Pancreas (tissue), 10 donors: ENCODE data around the gene GALNT7. TPM values are rescaled to one million over a fixed set of nuclear protein-coding genes. Genes with fewer than 3 reads are reported as not detected.

Source experiments
- ATAC-seq, 4 donors: fragments of 200-7000 bp; cut with Tn5 transposase; one replicate each; pipeline versions ENCODE4 v1.8.0 to v1.9.1; 2020; ENCODE audit warnings: mild to moderate bottlenecking in 4 of 4, moderate library complexity in 4 of 4
- DNase-seq, 6 donors: peaks; one replicate each; pipeline ENCODE4 v3.0.0-alpha.2; 2020
- FAIRE-seq: peaks from 2 replicates; lab custom pipeline; 2012; peaks lifted over from hg19 to GRCh38; lab: Jason Lieb, UNC
- H3K27ac ChIP-seq, 4 donors: fragments of 200-600 bp; sonication (generic); 1 replicate in 3 of 4; 2 replicates in 1 of 4; pipeline versions ENCODE4 v1.5.0 to v1.8.0; 2020
- H3K27me3 ChIP-seq, 4 donors: fragments of 200-600 bp; one replicate each; pipeline ENCODE4 v1.8.0; 2021
- H3K36me3 ChIP-seq, 3 donors: fragments of 200-600 bp; sonication (generic) in 1 of 3; one replicate each; pipeline versions ENCODE4 v1.5.0 to v1.8.0; 2020 to 2021
- H3K4me1 ChIP-seq, 3 donors: fragments of 200-600 bp; one replicate each; pipeline ENCODE4 v1.8.0; 2021
- H3K4me3 ChIP-seq, 4 donors: fragments of 200-600 bp; sonication (generic) in 2 of 4; one replicate each; pipeline versions ENCODE4 v1.5.0 to v1.8.0; 2020 to 2021
- H3K9me3 ChIP-seq, 4 donors: fragments of 200-600 bp; one replicate each; pipeline ENCODE4 v1.8.0; 2021
- CTCF ChIP-seq, 4 donors: fragments of 200-600 bp; sonication (generic) in 3 of 4; IDR thresholded peaks; one replicate each; pipeline versions ENCODE4 v1.5.0 to v1.8.0; 2021; ENCODE audit warnings: antibody characterized with exemption in 4 of 4
- WGBS, 2 donors: extraction: QIAGEN DNeasy Blood & Tissue Kit; methylation state at CpG; one replicate each; pipeline ENCODE4 v1.1.7; 2013; 5-methylcytosine and 5-hydroxymethylcytosine counted together
- intact Hi-C, 3 donors: fragments of 100-400 bp; cut with DNase I; formaldehyde crosslinking; loops; one replicate each; pipeline versions ENCODE4 v1.11.1 to v1.14.2; 2022
- polyA plus RNA-seq, 2 donors: library from polyadenylated mRNA; stranded (reverse); fragments of 200-250 nt; gene quantifications; one replicate each; pipeline ENCODE4 v1.2.3, GENCODE V29; 2013
- total RNA-seq, 6 donors: library from RNA; stranded (reverse); fragmentation: NEBNext Ultra II Directional in 4 of 6; extraction: Animal tissue kit (Norgen Biotek cat#: 25700) in 4 of 6; gene quantifications; one replicate each; pipeline versions ENCODE4 v1.2.1 to v1.2.4, GENCODE V29; 2021 to 2023
- donor health status: healthy with polysubstance abuse.
- donor health status: DM: no; HTN: no; CAD: no; lungs with moderate emphysema.
- donor health status: DM: no; HTN: no; CAD: no.
- donor health status: control.
- donor health status: control.
- donor health status: Bipolar disorder and iron deficiency.
- donor health status: DM: yes; HTN: yes; CAD: no.
- donor health status: DM: no; HTN: no; CAD: no.
- donor health status: DM: no; HTN: no; CAD: no.
- donor health status: DM: yes; HTN: yes; CAD: no.

Gene GALNT7
- total and polyA plus RNA-seq, 8 donors, result 5.7 to 31.2 (median 23.0) TPM

- Histone ChIP-seq H3K36me3 (no peaks in the 10 kb centered on the region), H3K4me1 (no peaks in the 10 kb centered on the region), H3K4me3 (no peak overlapping the region), H3K27me3 (no peaks in the 10 kb centered on the region), H3K9me3 (no peaks in the 10 kb centered on the region), H3K27ac (no peak overlapping the region)
- ATAC-seq (no peak), FAIRE-seq (no peak), DNase-seq (no peak)
- intact Hi-C loops, result loop anchor here in 1 of 3 donors (5.0 kb wide), 1 partner anchor 134 kb away; no protein-coding TSS in a partner anchor
- no peak for TF ChIP-seq CTCF (IDR thresholded peaks at IDR 0.05)
Observed at GRCh38 chr4:173161311-173161710, 7.3 kb upstream of the GALNT7 start.

- H3K27me3 ChIP-seq, result no peaks in the 10 kb centered on the region
- intact Hi-C loops, result no loop called here
- H3K36me3 ChIP-seq, result no peaks in the 10 kb centered on the region
- DNase-seq (no peak), FAIRE-seq (no peak), ATAC-seq (no peak)
- peaks cover 0 to 8% (median 5%) of the 10 kb centered on the region in 3 donors for H3K4me1 ChIP-seq
- TF ChIP-seq CTCF (IDR thresholded peaks at IDR 0.05), result no peak
- no peaks in the 10 kb centered on the region for H3K9me3 ChIP-seq
- H3K27ac ChIP-seq, result no peak overlapping the region
- H3K4me3 ChIP-seq, result no peak overlapping the region
Observed at GRCh38 chr4:173165706-173166105, 2.9 kb upstream of the GALNT7 start.

GRCh38 chr4:173166491-173166890 is 2.1 kb upstream of the GALNT7 start:
- intact Hi-C loops, result no loop called here

GRCh38 chr4:173167758-173168395 is 734 bp upstream of the GALNT7 start:
- H3K36me3 ChIP-seq, result no peaks in the 10 kb centered on the region
- H3K4me1 ChIP-seq, result peaks cover 0 to 23% (median 5%) of the 10 kb centered on the region in 3 donors
- DNase-seq (peak; percentile 50 to 74 (median 58)), FAIRE-seq (no peak), ATAC-seq (peak; percentile 57 to 70 (median 62))
- H3K9me3 ChIP-seq, result no peaks in the 10 kb centered on the region
- WGBS, 2 donors, result 1% methylated on average over 19 of the region's 19 CpGs
- intact Hi-C loops, result no loop called here
- H3K4me3 ChIP-seq, result peak overlapping the region; percentile 80 to 92 (median 90)
- peak overlapping the region; percentile 89 to 95 (median 93) for H3K27ac ChIP-seq
- no peak for TF ChIP-seq CTCF (IDR thresholded peaks at IDR 0.05)
- H3K27me3 ChIP-seq, result no peaks in the 10 kb centered on the region

More at GRCh38 chr4:173166491-173166890, 2.1 kb upstream of the GALNT7 start:
- Histone ChIP-seq H3K4me3 (no peak overlapping the region), H3K4me1 (peaks cover 0 to 16% (median 5%) of the 10 kb centered on the region in 3 donors), H3K27ac (no peak overlapping the region), H3K27me3 (no peaks in the 10 kb centered on the region), H3K36me3 (no peaks in the 10 kb centered on the region), H3K9me3 (no peaks in the 10 kb centered on the region)
- ATAC-seq, result no peak
- DNase-seq, result no peak
- WGBS, 2 donors, result 74 to 83% methylated on average over 4 of the region's 4 CpGs
- FAIRE-seq, result no peak
- TF ChIP-seq CTCF (IDR thresholded peaks at IDR 0.05), result no peak

- no peaks in the 10 kb centered on the region for H3K36me3 ChIP-seq
- peak overlapping the region; percentile 84 to 95 (median 93) for H3K27ac ChIP-seq
- peak overlapping the region; percentile 80 to 92 (median 90) for H3K4me3 ChIP-seq
- DNase-seq (no peak), ATAC-seq (no peak), FAIRE-seq (no peak)
- no peak for TF ChIP-seq CTCF (IDR thresholded peaks at IDR 0.05)
- peaks cover 0 to 23% (median 5%) of the 10 kb centered on the region in 3 donors for H3K4me1 ChIP-seq
- 0% methylated on average over 23 to 41 of the region's 41 CpGs for WGBS, 2 donors
- no peaks in the 10 kb centered on the region for H3K9me3 ChIP-seq
- intact Hi-C loops, result no loop called here
- H3K27me3 ChIP-seq, result no peaks in the 10 kb centered on the region
Observed at GRCh38 chr4:173169178-173169427, 492 bp downstream of the GALNT7 start.
